ENCODE measurements around the gene CACNA2D4. TPM values are rescaled to one million over a fixed set of nuclear protein-coding genes. Genes with fewer than 3 reads are reported as not detected.

The CACNA2D4 gene
- total and polyA plus RNA-seq, 2 of the 13 experiments (the other 11 are each of a cell fraction or from before 2014, with no cell fraction given): 14.2 to 136 TPM

GRCh38 chr12:1795785-1796514, 122.5 kb downstream of the CACNA2D4 start (continued):
- TF ChIP-seq, protein P1, sequence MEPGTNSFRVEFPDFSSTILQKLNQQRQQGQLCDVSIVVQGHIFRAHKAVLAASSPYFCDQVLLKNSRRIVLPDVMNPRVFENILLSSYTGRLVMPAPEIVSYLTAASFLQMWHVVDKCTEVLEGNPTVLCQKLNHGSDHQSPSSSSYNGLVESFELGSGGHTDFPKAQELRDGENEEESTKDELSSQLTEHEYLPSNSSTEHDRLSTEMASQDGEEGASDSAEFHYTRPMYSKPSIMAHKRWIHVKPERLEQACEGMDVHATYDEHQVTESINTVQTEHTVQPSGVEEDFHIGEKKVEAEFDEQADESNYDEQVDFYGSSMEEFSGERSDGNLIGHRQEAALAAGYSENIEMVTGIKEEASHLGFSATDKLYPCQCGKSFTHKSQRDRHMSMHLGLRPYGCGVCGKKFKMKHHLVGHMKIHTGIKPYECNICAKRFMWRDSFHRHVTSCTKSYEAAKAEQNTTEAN (CRISPR knock-in tag; conservative IDR thresholded peaks at IDR 0.05): no peak
- TF ChIP-seq SMARCC2 (IDR thresholded peaks at IDR 0.05) (no peak), ARID2 (CRISPR knock-in tag; IDR thresholded peaks at IDR 0.05; ENCODE audit: borderline replicate concordance) (no peak), ZNF496 (CRISPR knock-in tag; IDR thresholded peaks at IDR 0.05; ENCODE audit: insufficient replicate concordance) (no peak), SP4 (CRISPR knock-in tag; IDR thresholded peaks at IDR 0.05) (peak; percentile 70; the same call in 1 of the 2 replicates), ZNF17 (CRISPR knock-in tag; IDR thresholded peaks at IDR 0.05) (no peak), FOXA1 (IDR thresholded peaks at IDR 0.05) (no peak), FOXA1 (CRISPR knock-in tag; IDR thresholded peaks at IDR 0.05) (0 out of 2 replicates have a peak, but pooled peaks have one; percentile 4), ZNF30 (CRISPR knock-in tag; IDR thresholded peaks at IDR 0.05) (no peak), ETV5 (CRISPR knock-in tag; IDR thresholded peaks at IDR 0.05; ENCODE audit: borderline replicate concordance) (no peak), ZNF720 (CRISPR knock-in tag; IDR thresholded peaks at IDR 0.05) (no peak), FOSL2 (CRISPR knock-in tag; IDR thresholded peaks at IDR 0.05) (0 out of 2 replicates have a peak, but pooled peaks have one; percentile 2), HOXD1 (CRISPR knock-in tag; IDR thresholded peaks at IDR 0.05) (no peak), ZNF761 (CRISPR knock-in tag; conservative IDR thresholded peaks at IDR 0.05) (peak; percentile 76; the same call in 1 of the 2 replicates), ZNF746 (CRISPR knock-in tag; IDR thresholded peaks at IDR 0.05) (peak; percentile 49; the same call in 1 of the 2 replicates), GPN1 (CRISPR knock-in tag; IDR thresholded peaks at IDR 0.05; ENCODE audit: borderline replicate concordance) (no peak), BCLAF1 (IDR thresholded peaks at IDR 0.05) (no peak), ZNF530 (CRISPR knock-in tag; IDR thresholded peaks at IDR 0.05; ENCODE audit: low read depth) (no peak), CREM (IDR thresholded peaks at IDR 0.05) (no peak), CREM (CRISPR knock-in tag; IDR thresholded peaks at IDR 0.05) (no peak), POLR2G (IDR thresholded peaks at IDR 0.05; ENCODE audit: low read depth, low read length) (peak; percentile 51; the same call in 1 of the 2 replicates)
- TF ChIP-seq, protein P2, sequence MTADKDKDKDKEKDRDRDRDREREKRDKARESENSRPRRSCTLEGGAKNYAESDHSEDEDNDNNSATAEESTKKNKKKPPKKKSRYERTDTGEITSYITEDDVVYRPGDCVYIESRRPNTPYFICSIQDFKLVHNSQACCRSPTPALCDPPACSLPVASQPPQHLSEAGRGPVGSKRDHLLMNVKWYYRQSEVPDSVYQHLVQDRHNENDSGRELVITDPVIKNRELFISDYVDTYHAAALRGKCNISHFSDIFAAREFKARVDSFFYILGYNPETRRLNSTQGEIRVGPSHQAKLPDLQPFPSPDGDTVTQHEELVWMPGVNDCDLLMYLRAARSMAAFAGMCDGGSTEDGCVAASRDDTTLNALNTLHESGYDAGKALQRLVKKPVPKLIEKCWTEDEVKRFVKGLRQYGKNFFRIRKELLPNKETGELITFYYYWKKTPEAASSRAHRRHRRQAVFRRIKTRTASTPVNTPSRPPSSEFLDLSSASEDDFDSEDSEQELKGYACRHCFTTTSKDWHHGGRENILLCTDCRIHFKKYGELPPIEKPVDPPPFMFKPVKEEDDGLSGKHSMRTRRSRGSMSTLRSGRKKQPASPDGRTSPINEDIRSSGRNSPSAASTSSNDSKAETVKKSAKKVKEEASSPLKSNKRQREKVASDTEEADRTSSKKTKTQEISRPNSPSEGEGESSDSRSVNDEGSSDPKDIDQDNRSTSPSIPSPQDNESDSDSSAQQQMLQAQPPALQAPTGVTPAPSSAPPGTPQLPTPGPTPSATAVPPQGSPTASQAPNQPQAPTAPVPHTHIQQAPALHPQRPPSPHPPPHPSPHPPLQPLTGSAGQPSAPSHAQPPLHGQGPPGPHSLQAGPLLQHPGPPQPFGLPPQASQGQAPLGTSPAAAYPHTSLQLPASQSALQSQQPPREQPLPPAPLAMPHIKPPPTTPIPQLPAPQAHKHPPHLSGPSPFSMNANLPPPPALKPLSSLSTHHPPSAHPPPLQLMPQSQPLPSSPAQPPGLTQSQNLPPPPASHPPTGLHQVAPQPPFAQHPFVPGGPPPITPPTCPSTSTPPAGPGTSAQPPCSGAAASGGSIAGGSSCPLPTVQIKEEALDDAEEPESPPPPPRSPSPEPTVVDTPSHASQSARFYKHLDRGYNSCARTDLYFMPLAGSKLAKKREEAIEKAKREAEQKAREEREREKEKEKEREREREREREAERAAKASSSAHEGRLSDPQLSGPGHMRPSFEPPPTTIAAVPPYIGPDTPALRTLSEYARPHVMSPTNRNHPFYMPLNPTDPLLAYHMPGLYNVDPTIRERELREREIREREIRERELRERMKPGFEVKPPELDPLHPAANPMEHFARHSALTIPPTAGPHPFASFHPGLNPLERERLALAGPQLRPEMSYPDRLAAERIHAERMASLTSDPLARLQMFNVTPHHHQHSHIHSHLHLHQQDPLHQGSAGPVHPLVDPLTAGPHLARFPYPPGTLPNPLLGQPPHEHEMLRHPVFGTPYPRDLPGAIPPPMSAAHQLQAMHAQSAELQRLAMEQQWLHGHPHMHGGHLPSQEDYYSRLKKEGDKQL (CRISPR knock-in tag; IDR thresholded peaks at IDR 0.05; ENCODE audit: low read depth): no peak
